ENCODE measurements around the gene PPP1R12A.

- TF ChIP-seq CTCF (IDR thresholded peaks at IDR 0.05) (no peak), POLR2A (IDR thresholded peaks at IDR 0.05) (no peak)
These were observed 202.3 kb downstream of the PPP1R12A start for GRCh38 chr12:79732638-79733037.
